ENCODE data around the gene MAPRE3.

Gene MAPRE3

GRCh38 chr2:27019459-27019858, 49.0 kb downstream of the MAPRE3 start:
- peak; percentile 12 for DNase-seq

GRCh38 chr2:27019931-27020855, 49.8 kb downstream of the MAPRE3 start:
- peak; percentile 46 for DNase-seq

DNA sequence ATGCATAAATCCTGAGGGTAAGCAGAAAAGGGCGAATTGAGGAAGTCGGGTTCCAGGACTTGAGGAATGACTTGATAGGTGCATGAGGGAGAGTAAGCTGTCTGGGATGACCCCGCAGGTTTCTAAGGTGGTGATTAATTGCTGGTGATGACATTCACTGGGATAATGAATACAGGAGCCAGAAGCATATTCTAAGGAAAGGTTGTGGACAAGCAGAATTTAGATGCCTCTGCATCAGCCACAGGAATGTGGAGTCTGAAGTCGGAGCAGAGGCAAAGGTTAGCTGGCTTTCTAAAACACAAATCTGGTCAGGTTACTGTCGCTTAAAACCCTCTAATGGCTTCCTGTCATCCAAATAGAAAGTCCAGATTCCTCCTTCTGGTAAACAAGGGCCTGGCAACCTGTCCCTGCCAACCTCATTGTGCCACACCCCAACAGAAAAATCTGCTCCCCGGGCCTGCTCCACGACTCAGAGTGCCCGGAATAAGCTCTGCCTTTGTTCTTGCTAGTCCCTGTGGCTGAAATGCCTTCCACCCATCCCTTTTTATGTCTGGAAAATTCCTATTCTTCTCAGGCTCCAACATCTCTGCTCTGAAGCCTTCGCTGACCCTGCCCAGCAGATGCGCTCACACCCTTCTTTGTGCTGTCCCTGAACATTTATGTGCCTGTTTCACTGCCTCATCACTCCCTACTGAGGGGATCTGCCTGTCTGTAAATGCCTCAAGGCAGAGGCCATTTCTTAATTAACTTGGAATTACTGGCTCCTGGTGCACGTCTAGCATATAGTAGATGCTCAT, 51.0 kb downstream of the MAPRE3 start:
- DNase-seq, result peak; percentile 4

DNA sequence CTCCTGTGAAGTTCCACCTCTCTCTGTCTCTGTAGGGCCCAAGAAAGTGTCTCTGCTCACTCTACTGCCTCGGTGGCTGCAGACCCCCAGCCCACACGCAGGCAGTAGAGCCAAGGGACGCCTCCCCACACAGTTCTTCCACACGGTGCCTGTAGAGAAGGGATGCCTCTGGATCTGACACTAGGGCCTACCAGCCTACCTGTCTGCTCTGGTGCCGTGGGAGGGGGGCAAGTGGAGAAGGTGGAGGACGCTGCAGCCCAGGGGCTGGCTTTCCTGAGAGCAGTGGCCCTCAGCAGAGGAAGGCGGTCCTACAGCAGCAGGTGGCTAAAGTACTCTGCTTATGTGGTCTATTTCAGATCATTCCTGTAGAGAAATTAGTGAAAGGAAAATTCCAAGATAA, 53.3 kb downstream of the MAPRE3 start:
- no peak for DNase-seq

DNA sequence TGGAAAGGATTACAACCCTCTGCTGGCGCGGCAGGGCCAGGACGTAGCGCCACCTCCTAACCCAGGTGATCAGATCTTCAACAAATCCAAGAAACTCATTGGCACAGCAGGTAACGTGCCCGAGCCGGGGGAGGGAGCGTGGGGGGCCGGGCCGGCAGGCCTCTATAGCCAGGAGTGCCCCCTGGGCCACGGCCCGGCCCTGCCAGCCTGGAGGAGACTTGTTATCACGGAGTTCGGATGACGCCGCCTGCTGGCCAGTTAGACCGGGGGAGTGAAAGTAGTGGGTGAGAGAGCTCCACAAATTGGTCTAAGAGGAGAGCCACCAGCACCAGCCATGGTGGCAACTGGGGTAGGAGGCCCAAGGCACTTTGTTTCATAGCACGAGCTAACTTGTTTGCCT, 53.8 kb downstream of the MAPRE3 start:
- DNase-seq, result no peak

DNA sequence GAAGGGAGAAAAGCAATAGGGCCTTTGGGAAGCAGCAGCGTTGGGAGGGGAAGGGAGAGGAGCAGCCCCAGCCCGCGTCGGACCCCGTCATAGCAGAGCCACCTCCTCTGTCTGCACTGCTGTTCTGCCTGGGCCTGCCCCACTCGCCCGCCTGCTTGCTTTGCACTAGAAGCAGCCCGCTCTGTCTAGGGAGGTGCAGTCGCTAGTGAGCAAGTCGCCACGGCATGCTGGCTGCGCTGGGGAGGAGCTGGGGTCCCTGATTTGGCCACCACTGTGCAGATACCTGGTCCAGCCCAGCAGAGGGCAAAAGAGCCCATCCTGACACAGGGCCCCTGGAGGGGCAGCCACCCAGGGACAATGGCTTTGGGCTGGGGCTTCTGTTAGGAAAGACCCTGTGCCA, 54.4 kb downstream of the MAPRE3 start:
- DNase-seq, result no peak

DNA sequence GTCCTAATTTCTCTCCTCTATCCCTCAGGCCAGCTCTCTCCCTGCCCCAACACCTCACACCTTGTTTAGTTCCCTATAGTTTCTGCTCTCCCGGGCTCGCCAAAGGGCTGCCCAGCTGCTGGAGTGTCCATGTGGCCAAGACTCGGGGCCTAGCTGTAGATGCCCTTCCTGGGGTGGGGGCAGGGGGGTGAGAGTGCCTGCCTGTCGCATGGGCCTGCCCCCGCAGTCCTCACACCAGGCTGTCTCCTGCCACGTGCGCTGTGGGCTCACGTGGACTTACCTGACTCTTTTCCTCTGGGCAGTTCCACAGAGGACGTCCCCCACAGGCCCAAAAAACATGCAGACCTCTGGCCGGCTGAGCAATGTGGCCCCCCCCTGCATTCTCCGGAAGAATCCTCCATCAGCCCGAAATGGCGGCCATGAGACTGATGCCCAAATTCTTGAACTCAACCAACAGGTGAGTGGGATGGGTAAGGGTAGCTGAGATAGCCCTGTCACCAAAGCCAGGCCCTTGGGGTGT, 54.9 kb downstream of the MAPRE3 start:
- DNase-seq, result no peak

GRCh38 chr2:27025861-27026851, 55.7 kb downstream of the MAPRE3 start:
- no peak for DNase-seq

- DNase-seq, result no peak
Measured at GRCh38 chr2:27027211-27027651, 56.8 kb downstream of the MAPRE3 start.

DNA sequence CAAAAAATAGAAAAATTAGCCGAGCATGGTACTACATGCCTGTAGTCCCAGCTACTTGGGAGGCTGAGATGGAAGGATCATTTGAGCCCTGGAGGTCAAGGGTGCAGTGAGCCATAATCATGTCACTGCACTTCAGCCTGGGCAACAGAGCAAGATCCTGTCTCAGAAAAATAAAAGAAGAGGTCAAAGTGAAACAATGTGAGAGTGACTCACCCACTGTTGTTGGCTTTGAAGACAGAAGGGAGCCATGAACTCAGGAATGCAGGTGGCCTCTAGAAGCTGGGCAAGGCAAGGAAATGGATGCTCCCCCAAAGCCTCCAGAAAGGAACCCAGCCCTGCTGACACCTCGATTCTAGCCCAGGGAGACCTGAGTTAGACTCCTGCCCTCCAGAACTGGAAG, 58.6 kb downstream of the MAPRE3 start:
- no peak for DNase-seq

- DNase-seq, result peak; percentile 94
Measured at GRCh38 chr2:27032495-27033252, 62.2 kb downstream of the MAPRE3 start, which contains the start of gene TMEM214. TMEM214 (plus strand) TSS chr2:27032965; CDS start chr2:27033016, 51 bp downstream.

DNA sequence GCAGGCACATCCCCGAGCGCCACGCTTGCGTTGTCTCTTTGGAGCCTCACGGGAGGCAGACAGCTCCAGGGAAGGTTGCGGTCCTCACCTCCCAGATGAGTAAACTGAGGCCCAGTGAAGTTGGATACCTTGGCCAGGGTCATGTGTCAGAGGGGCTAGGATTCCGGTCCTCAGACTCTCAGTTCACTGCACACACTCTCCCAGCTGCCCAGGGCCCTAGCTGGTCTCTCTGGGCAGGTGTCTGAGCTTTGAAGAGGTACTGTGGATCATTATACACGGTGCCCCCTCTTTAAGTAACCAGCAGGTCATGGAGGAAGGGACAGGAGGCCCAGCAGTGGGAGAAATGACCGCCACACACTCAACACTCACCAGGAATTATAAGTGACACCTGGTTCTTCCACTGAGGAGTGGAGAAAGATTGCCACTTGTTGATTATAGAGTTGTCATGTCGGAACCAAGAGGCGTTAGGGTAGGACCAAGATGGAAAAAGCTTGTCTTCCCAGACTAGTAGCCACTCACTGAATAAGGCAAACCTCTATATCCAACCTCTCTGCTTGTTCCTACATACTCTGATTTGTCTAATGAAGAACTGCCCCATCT, 62.9 kb downstream of the MAPRE3 start:
- DNase-seq, result no peak

GRCh38 chr2:27038012-27038411, 67.6 kb downstream of the MAPRE3 start:
- no peak for DNase-seq

DNA sequence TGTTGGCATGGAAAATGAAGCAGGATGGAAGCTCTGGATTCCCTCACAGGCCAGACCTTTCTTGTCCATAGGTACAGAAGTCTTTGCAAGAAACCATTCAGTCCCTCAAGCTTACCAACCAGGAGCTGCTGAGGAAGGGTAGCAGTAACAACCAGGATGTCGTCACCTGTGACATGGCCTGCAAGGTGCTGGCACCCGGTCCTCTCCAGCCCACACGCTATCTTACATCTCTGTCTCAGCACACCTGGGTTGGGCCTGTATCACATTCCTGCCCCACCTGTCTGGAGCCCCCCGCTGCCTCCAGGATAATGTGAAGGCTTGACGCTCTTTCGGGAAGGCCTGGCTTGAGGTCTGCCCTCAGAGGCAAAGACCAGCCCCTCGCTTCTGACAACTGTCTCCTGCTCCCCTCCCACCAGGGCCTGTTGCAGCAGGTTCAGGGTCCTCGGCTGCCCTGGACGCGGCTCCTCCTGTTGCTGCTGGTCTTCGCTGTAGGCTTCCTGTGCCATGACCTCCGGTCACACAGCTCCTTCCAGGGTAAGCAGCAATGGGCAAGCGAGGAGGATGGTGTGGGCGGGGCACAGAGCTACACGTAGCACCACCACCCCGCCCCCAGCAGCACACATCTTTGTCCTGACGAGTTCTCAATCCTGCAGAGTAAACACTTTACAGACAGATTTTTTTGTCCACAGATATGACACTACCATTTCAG, 68.3 kb downstream of the MAPRE3 start:
- no peak for DNase-seq

GRCh38 chr2:27039426-27039825, 69.0 kb downstream of the MAPRE3 start:
- DNase-seq, result no peak

DNA sequence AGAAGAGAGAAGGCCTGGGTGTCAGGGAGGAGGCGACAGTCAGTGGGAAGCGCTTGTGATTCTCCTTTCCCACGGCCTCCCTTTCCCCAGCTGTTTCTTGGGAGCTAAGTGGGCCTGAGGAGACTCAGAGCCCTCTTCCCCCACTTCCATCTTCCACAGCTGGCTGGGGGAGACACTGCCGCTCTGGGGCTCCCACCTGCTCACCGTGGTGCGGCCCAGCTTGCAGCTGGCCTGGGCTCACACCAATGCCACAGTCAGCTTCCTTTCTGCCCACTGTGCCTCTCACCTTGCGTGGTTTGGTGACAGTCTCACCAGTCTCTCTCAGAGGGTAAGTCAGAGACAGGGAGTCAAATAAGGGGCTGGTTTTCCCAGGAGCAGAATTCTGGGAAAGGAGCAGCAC, 69.4 kb downstream of the MAPRE3 start:
- DNase-seq, result no peak

DNA sequence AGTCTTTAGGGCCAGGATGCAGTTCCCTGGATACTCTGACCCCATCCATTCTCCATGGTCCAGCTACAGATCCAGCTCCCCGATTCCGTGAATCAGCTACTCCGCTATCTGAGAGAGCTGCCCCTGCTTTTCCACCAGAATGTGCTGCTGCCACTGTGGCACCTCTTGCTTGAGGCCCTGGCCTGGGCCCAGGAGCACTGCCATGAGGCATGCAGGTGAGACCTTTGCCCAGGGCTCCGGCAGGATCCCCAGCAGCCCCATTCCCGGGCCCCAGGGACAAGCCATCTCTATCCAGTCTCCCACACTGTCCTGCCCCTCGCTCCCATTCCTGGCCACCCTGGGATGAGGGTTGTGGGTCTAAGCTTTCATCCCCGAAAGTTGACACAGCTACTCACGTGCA, 69.8 kb downstream of the MAPRE3 start:
- DNase-seq, result no peak

DNA sequence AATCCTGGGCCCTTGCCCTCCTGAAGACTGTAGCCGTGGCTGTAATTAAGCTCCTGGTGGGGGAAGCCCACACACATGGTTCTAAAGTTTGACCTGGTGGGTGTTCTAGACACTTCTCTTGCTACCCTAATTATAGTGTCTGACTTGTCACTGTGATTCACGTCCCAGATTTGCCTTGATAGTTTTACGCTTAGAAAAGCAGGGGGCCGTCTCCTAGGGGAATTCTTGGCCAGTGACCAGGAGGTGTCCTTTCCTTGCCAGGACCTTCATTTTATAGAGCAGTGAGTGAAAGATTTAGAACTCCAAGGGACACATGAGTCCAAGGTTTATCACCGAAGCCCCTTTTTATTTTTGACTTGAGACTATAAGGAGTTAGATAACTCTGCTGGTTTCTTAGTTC, 71.3 kb downstream of the MAPRE3 start:
- DNase-seq, result no peak

- DNase-seq, result no peak
Measured at GRCh38 chr2:27042159-27042661, 71.8 kb downstream of the MAPRE3 start.

GRCh38 chr2:27042985-27043634, 72.7 kb downstream of the MAPRE3 start:
- DNase-seq, result no peak
